DND-41 (cell line): ENCODE measurements around the gene NEDD1.

Source experiments
- ATAC-seq: fragments of 200-7000 bp; cut with Tn5 transposase; 3 replicates; pipeline ENCODE4 v1.9.1; 2021; ENCODE audit warnings: low read depth; ENCODE audit not compliant: insufficient read depth
- DNase-seq: peaks from one replicate; pipeline ENCODE4 v3.0.0-alpha.2; 2020
- H2AFZ ChIP-seq: 2 replicates; pipeline ENCODE4 v1.6.0; 2012; ENCODE audit warnings: low read depth, low read length
- H3K27ac ChIP-seq: 2 replicates; pipeline ENCODE4 v1.5.1; 2012; ENCODE audit warnings: low read length, inconsistent platforms
- H3K27me3 ChIP-seq: fragments of 200-600 bp; sonication (generic); 2 replicates; pipeline ENCODE4 v1.6.0; 2012; ENCODE audit warnings: low read length, mild to moderate bottlenecking, inconsistent platforms; ENCODE audit not compliant: insufficient read depth, poor library complexity
- H3K36me3 ChIP-seq: 2 replicates; pipeline ENCODE4 v1.5.1; 2012; ENCODE audit warnings: low read length, inconsistent platforms; ENCODE audit not compliant: insufficient read depth
- H3K4me1 ChIP-seq: 2 replicates; pipeline ENCODE4 v1.5.1; 2012; ENCODE audit warnings: mild to moderate bottlenecking, low read length; ENCODE audit not compliant: insufficient read depth
- H3K4me2 ChIP-seq: 2 replicates; pipeline ENCODE4 v1.6.0; 2012; ENCODE audit warnings: mild to moderate bottlenecking, moderate library complexity, low read length, inconsistent platforms; ENCODE audit not compliant: insufficient read depth
- H3K4me3 ChIP-seq, 2 experiments: fragments of 200-600 bp in 1 of 2; shearing (Covaris generic) in 1 of 2; 2 replicates each; pipeline ENCODE4 v1.5.1; 2012 to 2016; ENCODE audit warnings: inconsistent platforms in 2 of 2, low read length in 2 of 2, mild to moderate bottlenecking in 2 of 2, low read depth in 1 of 2, moderate library complexity in 1 of 2
- H3K79me2 ChIP-seq: 2 replicates; pipeline ENCODE4 v1.6.0; 2012; ENCODE audit warnings: low read length, inconsistent platforms; ENCODE audit not compliant: insufficient read depth
- H3K9ac ChIP-seq: 2 replicates; pipeline ENCODE4 v1.6.0; 2012; ENCODE audit warnings: low read depth, mild to moderate bottlenecking, inconsistent platforms, low read length, moderate library complexity
- H3K9me3 ChIP-seq: 2 replicates; pipeline ENCODE4 v1.5.1; 2012; ENCODE audit warnings: low read length, moderate library complexity, mild to moderate bottlenecking, inconsistent platforms; ENCODE audit not compliant: insufficient read depth, severe bottlenecking
- H4K20me1 ChIP-seq: 2 replicates; pipeline ENCODE4 v1.6.0; 2012; ENCODE audit warnings: low read length; ENCODE audit not compliant: insufficient read depth
- CTCF ChIP-seq: IDR thresholded peaks from 2 replicates; pipeline ENCODE4 v1.5.1; 2012; ENCODE audit warnings: borderline replicate concordance, low read length, moderate library complexity, mild to moderate bottlenecking; ENCODE audit not compliant: poor library complexity, severe bottlenecking; ENCODE audit errors: extremely low read depth
- EZH2 ChIP-seq: IDR thresholded peaks from 3 replicates; pipeline ENCODE4 v1.6.1; 2012; ENCODE audit warnings: borderline replicate concordance, low read depth, mild to moderate bottlenecking, moderate library complexity, low read length, inconsistent platforms; ENCODE audit not compliant: severe bottlenecking

The NEDD1 gene

GRCh38 chr12:96989916-96990315 lies 82.9 kb downstream of the NEDD1 start:
- H3K36me3 ChIP-seq: no peaks in the 10 kb centered on the region
- peak; percentile 15 for DNase-seq
- no peaks in the 10 kb centered on the region for H3K4me1 ChIP-seq
- TF ChIP-seq EZH2: no peak
- peak; percentile 55 for TF ChIP-seq CTCF
- no peak overlapping the region for H3K4me2 ChIP-seq
- H3K9me3 ChIP-seq: no peaks in the 10 kb centered on the region
- H3K4me3 ChIP-seq: no peak overlapping the region
- H3K27ac ChIP-seq: no peak overlapping the region
- no peak overlapping the region for H3K9ac ChIP-seq
- no peak overlapping the region for H2AFZ ChIP-seq
- ATAC-seq: no peak
- H4K20me1 ChIP-seq: no peaks in the 10 kb centered on the region
- H3K27me3 ChIP-seq: no peaks in the 10 kb centered on the region
- no peaks in the 10 kb centered on the region for H3K79me2 ChIP-seq

- no peaks in the 10 kb centered on the region for H3K4me1 ChIP-seq
- H3K27ac ChIP-seq: no peak overlapping the region
- TF ChIP-seq EZH2 (no peak), CTCF (no peak)
- H2AFZ ChIP-seq: no peak overlapping the region
- H3K9me3 ChIP-seq: no peaks in the 10 kb centered on the region
- H3K79me2 ChIP-seq: no peaks in the 10 kb centered on the region
- H3K27me3 ChIP-seq: peaks cover 2% of the 10 kb centered on the region
- no peak overlapping the region for H3K9ac ChIP-seq
- H3K4me3 ChIP-seq: no peak overlapping the region
- no peaks in the 10 kb centered on the region for H4K20me1 ChIP-seq
- H3K4me2 ChIP-seq: peak overlapping the region; percentile 3; the same call in 1 of the 2 replicates
- no peaks in the 10 kb centered on the region for H3K36me3 ChIP-seq
- ATAC-seq (no peak), DNase-seq (no peak)
These were observed 87.8 kb downstream of the NEDD1 start for GRCh38 chr12:96994900-96995299.

- no peaks in the 10 kb centered on the region for H3K79me2 ChIP-seq
- H3K9me3 ChIP-seq: no peaks in the 10 kb centered on the region
- no peak for DNase-seq
- no peaks in the 10 kb centered on the region for H3K36me3 ChIP-seq
- H3K27me3 ChIP-seq: peaks cover 2% of the 10 kb centered on the region
- no peaks in the 10 kb centered on the region for H3K4me1 ChIP-seq
- H3K4me2 ChIP-seq: no peak overlapping the region
- ATAC-seq: no peak
- no peak overlapping the region for H3K27ac ChIP-seq
- no peak overlapping the region for H3K9ac ChIP-seq
- H2AFZ ChIP-seq: no peak overlapping the region
- no peak overlapping the region for H3K4me3 ChIP-seq
- TF ChIP-seq CTCF: no peak
- no peak for TF ChIP-seq EZH2
- no peaks in the 10 kb centered on the region for H4K20me1 ChIP-seq
These were observed 88.8 kb downstream of the NEDD1 start for GRCh38 chr12:96995861-96996260.
